Measurements from ENCODE around the gene RNF144A. TPM values are rescaled to one million over a fixed set of nuclear protein-coding genes. Genes with fewer than 3 reads are reported as not detected.

RNF144A gene
- total and polyA plus RNA-seq, 9 donors: 13.7 to 27.6 (median 21.5) TPM

DNA sequence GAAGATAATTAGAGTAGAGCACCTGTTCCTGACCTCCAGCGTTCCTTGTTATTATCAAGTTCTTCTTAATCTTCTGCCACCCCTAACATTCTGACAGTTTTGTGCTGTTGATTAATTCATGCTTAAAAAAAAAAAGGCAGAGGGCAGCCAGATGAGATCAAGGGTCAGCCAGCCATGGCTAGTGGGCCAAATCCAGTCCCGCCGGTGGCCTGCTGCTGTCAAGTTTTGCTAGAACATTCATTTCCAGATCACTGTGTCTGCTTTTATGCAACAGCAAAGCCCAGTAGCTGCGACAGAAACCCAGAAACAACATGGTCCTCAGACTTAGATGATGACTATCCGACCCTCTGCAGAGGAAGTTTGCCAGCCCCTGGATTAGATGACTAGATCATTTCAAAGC, 101.6 kb downstream of the RNF144A start:
- WGBS (ENCODE audit: insufficient coverage): 77% methylated on average over 4 of the region's 5 CpGs
- H3K36me3 ChIP-seq (ENCODE audit: control insufficient read depth, insufficient read depth, low read length): peaks cover 22% of the 10 kb centered on the region
- peaks cover 50% of the 10 kb centered on the region for H3K4me1 ChIP-seq (ENCODE audit: control insufficient read depth, insufficient read depth, low read length)
- H3K4me3 ChIP-seq (ENCODE audit: low read length): no peak overlapping the region
- no peak overlapping the region for H3K27ac ChIP-seq (ENCODE audit: low read length)
- no peaks in the 10 kb centered on the region for H3K27me3 ChIP-seq (ENCODE audit: control insufficient read depth, insufficient read depth, low read length)
- DNase-seq: no peak
- no peaks in the 10 kb centered on the region for H3K9me3 ChIP-seq (replicated peaks; ENCODE audit: control insufficient read depth, low read depth, low read length)

DNA sequence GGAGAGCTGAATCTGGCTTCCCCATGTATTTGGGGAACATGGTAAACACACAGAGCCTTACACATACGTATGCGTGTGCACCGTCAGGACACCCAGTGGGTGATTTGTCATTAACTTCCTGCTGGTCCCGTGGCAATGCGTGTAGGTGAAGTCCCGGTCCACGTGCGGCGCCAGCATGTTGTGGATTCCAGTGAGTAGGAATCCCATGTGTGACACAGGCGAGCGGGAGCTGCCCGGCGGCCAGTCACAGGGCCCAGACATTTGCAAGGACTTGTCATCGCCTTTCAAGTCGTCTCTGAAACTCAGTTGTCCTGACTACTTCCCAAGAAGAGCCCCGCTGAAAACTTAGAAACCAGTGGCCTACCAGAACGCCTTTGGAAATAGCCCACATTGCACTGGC, 102.0 kb downstream of the RNF144A start:
- Histone ChIP-seq H3K4me3 (ENCODE audit: low read length) (no peak overlapping the region), H3K27me3 (ENCODE audit: control insufficient read depth, insufficient read depth, low read length) (no peaks in the 10 kb centered on the region), H3K27ac (ENCODE audit: low read length) (no peak overlapping the region), H3K9me3 (replicated peaks; ENCODE audit: control insufficient read depth, low read depth, low read length) (no peaks in the 10 kb centered on the region), H3K36me3 (ENCODE audit: control insufficient read depth, insufficient read depth, low read length) (peaks cover 23% of the 10 kb centered on the region), H3K4me1 (ENCODE audit: control insufficient read depth, insufficient read depth, low read length) (peaks cover 50% of the 10 kb centered on the region)
- no peak for DNase-seq
- 91% methylated on average over 12 of the region's 17 CpGs for WGBS (ENCODE audit: insufficient coverage)

- WGBS (ENCODE audit: insufficient coverage): 100% methylated on average over 2 of the region's 6 CpGs
- no peak for DNase-seq
- H3K9me3 ChIP-seq (replicated peaks; ENCODE audit: control insufficient read depth, low read depth, low read length): no peaks in the 10 kb centered on the region
- peaks cover 49% of the 10 kb centered on the region for H3K4me1 ChIP-seq (ENCODE audit: control insufficient read depth, insufficient read depth, low read length)
- no peaks in the 10 kb centered on the region for H3K27me3 ChIP-seq (ENCODE audit: control insufficient read depth, insufficient read depth, low read length)
- H3K36me3 ChIP-seq (ENCODE audit: control insufficient read depth, insufficient read depth, low read length): peaks cover 31% of the 10 kb centered on the region
- no peak overlapping the region for H3K27ac ChIP-seq (ENCODE audit: low read length)
- no peak overlapping the region for H3K4me3 ChIP-seq (ENCODE audit: low read length)
Measured at GRCh38 chr2:7020059-7020458, 102.8 kb downstream of the RNF144A start.

- Histone ChIP-seq H3K27me3 (ENCODE audit: control insufficient read depth, insufficient read depth, low read length) (no peaks in the 10 kb centered on the region), H3K9me3 (replicated peaks; ENCODE audit: control insufficient read depth, low read depth, low read length) (no peaks in the 10 kb centered on the region), H3K4me3 (ENCODE audit: low read length) (no peak overlapping the region), H3K36me3 (ENCODE audit: control insufficient read depth, insufficient read depth, low read length) (peaks cover 33% of the 10 kb centered on the region), H3K27ac (ENCODE audit: low read length) (no peak overlapping the region), H3K4me1 (ENCODE audit: control insufficient read depth, insufficient read depth, low read length) (peaks cover 45% of the 10 kb centered on the region)
- no peak for DNase-seq
- WGBS (ENCODE audit: insufficient coverage): 88% methylated on average over 7 of the region's 8 CpGs
Measured at GRCh38 chr2:7020468-7020867, 103.3 kb downstream of the RNF144A start.

DNA sequence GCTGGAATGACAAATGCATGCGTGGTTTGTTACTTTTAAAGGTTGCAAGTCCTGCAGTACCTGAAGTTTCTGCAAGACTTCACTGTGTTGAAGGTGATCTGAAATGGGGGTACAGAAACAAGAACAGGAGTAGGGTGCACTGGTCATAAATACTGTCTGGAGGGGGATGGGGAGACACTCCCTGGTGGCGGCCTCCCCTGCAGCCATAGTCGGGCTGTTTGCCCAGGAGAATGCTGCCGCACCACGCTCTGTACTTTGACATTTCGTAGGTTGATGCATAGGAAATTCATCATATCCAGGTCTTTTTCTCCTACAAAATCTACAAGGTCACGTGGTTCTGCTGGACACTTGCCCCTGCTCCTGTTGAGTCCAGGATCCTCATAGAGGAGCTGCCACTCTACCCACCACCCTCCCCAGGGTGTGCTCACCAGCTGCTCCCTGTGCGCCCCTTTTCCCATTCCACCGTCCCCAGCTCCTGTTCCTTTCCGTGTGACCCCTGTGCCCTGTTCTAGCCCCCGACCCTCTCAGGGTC, 103.8 kb downstream of the RNF144A start:
- H3K4me3 ChIP-seq (ENCODE audit: low read length): no peak overlapping the region
- H3K9me3 ChIP-seq (replicated peaks; ENCODE audit: control insufficient read depth, low read depth, low read length): no peaks in the 10 kb centered on the region
- H3K4me1 ChIP-seq (ENCODE audit: control insufficient read depth, insufficient read depth, low read length): peaks cover 43% of the 10 kb centered on the region
- H3K36me3 ChIP-seq (ENCODE audit: control insufficient read depth, insufficient read depth, low read length): peaks cover 33% of the 10 kb centered on the region
- WGBS (ENCODE audit: insufficient coverage): 79% methylated on average over 11 of the region's 11 CpGs
- H3K27me3 ChIP-seq (ENCODE audit: control insufficient read depth, insufficient read depth, low read length): no peaks in the 10 kb centered on the region
- no peak for DNase-seq
- H3K27ac ChIP-seq (ENCODE audit: low read length): no peak overlapping the region

DNA sequence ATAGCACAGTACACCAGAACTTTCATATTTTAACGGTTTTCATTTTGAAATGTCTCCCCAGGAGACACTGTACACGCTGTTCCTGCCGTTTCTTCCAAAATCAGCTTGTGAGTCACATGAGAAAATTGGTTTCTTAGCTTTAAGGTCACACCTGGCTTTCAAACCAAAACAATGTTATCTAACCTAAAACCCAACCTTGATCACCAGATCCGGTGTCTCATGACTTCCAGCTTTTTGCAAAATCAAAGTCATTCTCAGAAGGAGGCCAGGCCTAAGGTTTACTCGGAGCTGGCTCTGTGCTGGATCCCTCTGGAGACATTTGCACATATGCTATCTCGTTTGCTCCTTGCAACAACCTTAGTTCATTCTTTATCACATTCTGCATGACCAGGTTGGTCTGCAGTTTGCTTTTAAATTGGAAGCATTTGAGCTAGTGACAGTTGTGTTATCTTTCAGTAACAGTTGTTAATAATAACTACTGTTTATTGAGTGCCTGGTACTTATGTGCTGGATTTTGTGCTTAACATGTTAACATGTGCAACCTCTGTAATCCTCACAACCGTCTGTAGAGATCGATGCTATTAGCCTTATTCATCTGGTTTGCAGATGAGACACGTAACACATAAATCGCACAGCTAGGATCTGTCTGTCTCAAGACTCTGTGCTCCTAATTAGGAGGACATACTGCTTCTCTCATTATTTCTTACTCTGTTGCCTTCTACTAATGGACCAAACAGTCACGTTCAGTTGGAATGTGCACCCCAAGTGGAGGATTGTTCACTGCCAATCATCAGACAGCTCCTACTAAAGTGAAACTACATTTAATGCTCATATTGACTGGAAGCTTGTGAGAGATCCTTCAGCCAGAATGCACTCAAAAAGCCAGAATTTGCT, 105.5 kb downstream of the RNF144A start:
- H3K27ac ChIP-seq (ENCODE audit: low read length): peak overlapping the region; percentile 32
- no peaks in the 10 kb centered on the region for H3K27me3 ChIP-seq (ENCODE audit: control insufficient read depth, insufficient read depth, low read length)
- H3K36me3 ChIP-seq (ENCODE audit: control insufficient read depth, insufficient read depth, low read length): peaks cover 33% of the 10 kb centered on the region
- H3K4me3 ChIP-seq (ENCODE audit: low read length): no peak overlapping the region
- H3K4me1 ChIP-seq (ENCODE audit: control insufficient read depth, insufficient read depth, low read length): peaks cover 38% of the 10 kb centered on the region
- H3K9me3 ChIP-seq (replicated peaks; ENCODE audit: control insufficient read depth, low read depth, low read length): no peaks in the 10 kb centered on the region
- peak; percentile 56 for DNase-seq
- 30% methylated on average over 9 of the region's 11 CpGs for WGBS (ENCODE audit: insufficient coverage)

DNA sequence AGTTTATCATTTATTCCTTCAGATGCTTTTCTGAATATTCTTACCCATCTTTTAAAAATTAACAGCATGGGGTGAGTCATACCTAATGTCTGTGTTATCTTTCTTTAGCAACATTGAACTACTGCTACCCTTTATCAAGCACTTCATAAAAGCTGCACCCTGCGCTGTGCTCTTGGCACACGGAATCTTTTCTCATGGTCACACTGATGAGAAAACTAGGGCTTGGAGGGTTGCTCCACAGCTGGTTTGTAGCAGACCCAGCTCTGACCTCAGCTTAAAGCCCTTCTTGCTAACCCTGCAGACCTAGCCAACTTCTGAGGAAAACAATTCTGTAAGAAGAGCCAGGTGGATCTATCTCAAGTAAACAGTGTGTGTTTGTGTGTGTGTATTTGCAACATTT, 106.3 kb downstream of the RNF144A start:
- H3K27me3 ChIP-seq (ENCODE audit: control insufficient read depth, insufficient read depth, low read length): no peaks in the 10 kb centered on the region
- H3K36me3 ChIP-seq (ENCODE audit: control insufficient read depth, insufficient read depth, low read length): peaks cover 31% of the 10 kb centered on the region
- H3K4me3 ChIP-seq (ENCODE audit: low read length): no peak overlapping the region
- H3K9me3 ChIP-seq (replicated peaks; ENCODE audit: control insufficient read depth, low read depth, low read length): no peaks in the 10 kb centered on the region
- peak overlapping the region; percentile 32 for H3K27ac ChIP-seq (ENCODE audit: low read length)
- DNase-seq: peak; percentile 78
- 60% methylated on average over 1 of the region's 2 CpGs for WGBS (ENCODE audit: insufficient coverage)
- peaks cover 36% of the 10 kb centered on the region for H3K4me1 ChIP-seq (ENCODE audit: control insufficient read depth, insufficient read depth, low read length)

GRCh38 chr2:7024261-7024660, 107.0 kb downstream of the RNF144A start:
- H3K4me1 ChIP-seq (ENCODE audit: control insufficient read depth, insufficient read depth, low read length): peaks cover 32% of the 10 kb centered on the region
- peaks cover 30% of the 10 kb centered on the region for H3K36me3 ChIP-seq (ENCODE audit: control insufficient read depth, insufficient read depth, low read length)
- no peaks in the 10 kb centered on the region for H3K27me3 ChIP-seq (ENCODE audit: control insufficient read depth, insufficient read depth, low read length)
- DNase-seq: no peak
- no peak overlapping the region for H3K4me3 ChIP-seq (ENCODE audit: low read length)
- no peaks in the 10 kb centered on the region for H3K9me3 ChIP-seq (replicated peaks; ENCODE audit: control insufficient read depth, low read depth, low read length)
- WGBS (ENCODE audit: insufficient coverage): 80% methylated on average over 17 of the region's 18 CpGs
- no peak overlapping the region for H3K27ac ChIP-seq (ENCODE audit: low read length)

DNA sequence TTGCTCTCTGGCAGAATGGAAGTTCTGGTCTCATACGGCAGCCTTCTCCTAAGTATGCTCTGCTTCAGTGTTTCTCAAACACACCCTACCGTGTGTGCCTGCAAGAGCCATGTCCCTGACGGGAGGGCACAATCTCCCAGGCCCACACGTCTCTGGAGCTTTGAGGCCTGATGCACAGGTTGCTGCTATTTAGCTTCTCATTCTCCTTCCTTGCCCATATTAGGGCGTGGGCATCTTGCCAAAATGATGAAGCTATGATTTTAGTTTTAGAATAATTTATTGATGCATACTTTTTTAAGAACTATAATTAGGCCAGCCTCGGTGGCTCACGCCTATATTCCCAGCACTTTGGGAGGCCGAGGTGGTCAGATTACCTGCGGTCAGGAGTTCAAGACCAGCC, 107.9 kb downstream of the RNF144A start:
- Histone ChIP-seq H3K27ac (ENCODE audit: low read length) (no peak overlapping the region), H3K27me3 (ENCODE audit: control insufficient read depth, insufficient read depth, low read length) (no peaks in the 10 kb centered on the region), H3K4me3 (ENCODE audit: low read length) (no peak overlapping the region), H3K4me1 (ENCODE audit: control insufficient read depth, insufficient read depth, low read length) (peaks cover 32% of the 10 kb centered on the region), H3K36me3 (ENCODE audit: control insufficient read depth, insufficient read depth, low read length) (peaks cover 34% of the 10 kb centered on the region), H3K9me3 (replicated peaks; ENCODE audit: control insufficient read depth, low read depth, low read length) (no peaks in the 10 kb centered on the region)
- no peak for DNase-seq
- WGBS (ENCODE audit: insufficient coverage): 89% methylated on average over 6 of the region's 9 CpGs

GRCh38 chr2:7026742-7027141, 109.5 kb downstream of the RNF144A start:
- 2% methylated on average over 5 of the region's 8 CpGs for WGBS (ENCODE audit: insufficient coverage)
- H3K36me3 ChIP-seq (ENCODE audit: control insufficient read depth, insufficient read depth, low read length): peaks cover 39% of the 10 kb centered on the region
- H3K27me3 ChIP-seq (ENCODE audit: control insufficient read depth, insufficient read depth, low read length): no peaks in the 10 kb centered on the region
- H3K9me3 ChIP-seq (replicated peaks; ENCODE audit: control insufficient read depth, low read depth, low read length): no peaks in the 10 kb centered on the region
- DNase-seq: peak; percentile 93
- peaks cover 40% of the 10 kb centered on the region for H3K4me1 ChIP-seq (ENCODE audit: control insufficient read depth, insufficient read depth, low read length)
- peak overlapping the region; percentile 42 for H3K27ac ChIP-seq (ENCODE audit: low read length)
- H3K4me3 ChIP-seq (ENCODE audit: low read length): no peak overlapping the region
